ENCODE measurements around the gene GALNT1.

GRCh38 chr18:35732162-35732561 is 150.6 kb downstream of the GALNT1 start:
- no peak for TF ChIP-seq CTCF (IDR thresholded peaks at IDR 0.05)
- no peak for TF ChIP-seq POLR2A (IDR thresholded peaks at IDR 0.05)

Measured in stomach (tissue), 4 donors.